CD4-positive, alpha-beta T cell treated with Interleukin-6 at 100 ng/mL for 8 hours (primary cell): ENCODE data around the gene GTF3C1.
"Not testable (repeated sequence)": the region's sequence is repeated elsewhere in the genome, so short reads cannot be mapped to it uniquely, and the experiment has no call there.

Source experiments
- DNase-seq: peaks from one replicate; pipeline ENCODE4 v3.0.0-alpha.2; 2020; ENCODE audit warnings: mixed read lengths, low spot score

GTF3C1 gene, protein sequence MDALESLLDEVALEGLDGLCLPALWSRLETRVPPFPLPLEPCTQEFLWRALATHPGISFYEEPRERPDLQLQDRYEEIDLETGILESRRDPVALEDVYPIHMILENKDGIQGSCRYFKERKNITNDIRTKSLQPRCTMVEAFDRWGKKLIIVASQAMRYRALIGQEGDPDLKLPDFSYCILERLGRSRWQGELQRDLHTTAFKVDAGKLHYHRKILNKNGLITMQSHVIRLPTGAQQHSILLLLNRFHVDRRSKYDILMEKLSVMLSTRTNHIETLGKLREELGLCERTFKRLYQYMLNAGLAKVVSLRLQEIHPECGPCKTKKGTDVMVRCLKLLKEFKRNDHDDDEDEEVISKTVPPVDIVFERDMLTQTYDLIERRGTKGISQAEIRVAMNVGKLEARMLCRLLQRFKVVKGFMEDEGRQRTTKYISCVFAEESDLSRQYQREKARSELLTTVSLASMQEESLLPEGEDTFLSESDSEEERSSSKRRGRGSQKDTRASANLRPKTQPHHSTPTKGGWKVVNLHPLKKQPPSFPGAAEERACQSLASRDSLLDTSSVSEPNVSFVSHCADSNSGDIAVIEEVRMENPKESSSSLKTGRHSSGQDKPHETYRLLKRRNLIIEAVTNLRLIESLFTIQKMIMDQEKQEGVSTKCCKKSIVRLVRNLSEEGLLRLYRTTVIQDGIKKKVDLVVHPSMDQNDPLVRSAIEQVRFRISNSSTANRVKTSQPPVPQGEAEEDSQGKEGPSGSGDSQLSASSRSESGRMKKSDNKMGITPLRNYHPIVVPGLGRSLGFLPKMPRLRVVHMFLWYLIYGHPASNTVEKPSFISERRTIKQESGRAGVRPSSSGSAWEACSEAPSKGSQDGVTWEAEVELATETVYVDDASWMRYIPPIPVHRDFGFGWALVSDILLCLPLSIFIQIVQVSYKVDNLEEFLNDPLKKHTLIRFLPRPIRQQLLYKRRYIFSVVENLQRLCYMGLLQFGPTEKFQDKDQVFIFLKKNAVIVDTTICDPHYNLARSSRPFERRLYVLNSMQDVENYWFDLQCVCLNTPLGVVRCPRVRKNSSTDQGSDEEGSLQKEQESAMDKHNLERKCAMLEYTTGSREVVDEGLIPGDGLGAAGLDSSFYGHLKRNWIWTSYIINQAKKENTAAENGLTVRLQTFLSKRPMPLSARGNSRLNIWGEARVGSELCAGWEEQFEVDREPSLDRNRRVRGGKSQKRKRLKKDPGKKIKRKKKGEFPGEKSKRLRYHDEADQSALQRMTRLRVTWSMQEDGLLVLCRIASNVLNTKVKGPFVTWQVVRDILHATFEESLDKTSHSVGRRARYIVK (N-terminal part only)

GRCh38 chr16:27549746-27550581 lies at the start of gene GTF3C1, which contains the start of gene KATNIP:
Gene GTF3C1, minus strand, starts transcription at chr16:27549913. Its CDS starts 23 bp downstream, at chr16:27549890.
Gene KATNIP, plus strand, starts transcription at chr16:27550144. Its CDS starts 27 bp downstream, at chr16:27550171.
- DNase-seq = peak; percentile 100

GRCh38 chr16:27598931-27599565 lies 49.3 kb upstream of the GTF3C1 start:
- DNase-seq = no peak

- no peak for DNase-seq
Observed at GRCh38 chr16:27598220-27598619, 48.5 kb upstream of the GTF3C1 start.

DNA sequence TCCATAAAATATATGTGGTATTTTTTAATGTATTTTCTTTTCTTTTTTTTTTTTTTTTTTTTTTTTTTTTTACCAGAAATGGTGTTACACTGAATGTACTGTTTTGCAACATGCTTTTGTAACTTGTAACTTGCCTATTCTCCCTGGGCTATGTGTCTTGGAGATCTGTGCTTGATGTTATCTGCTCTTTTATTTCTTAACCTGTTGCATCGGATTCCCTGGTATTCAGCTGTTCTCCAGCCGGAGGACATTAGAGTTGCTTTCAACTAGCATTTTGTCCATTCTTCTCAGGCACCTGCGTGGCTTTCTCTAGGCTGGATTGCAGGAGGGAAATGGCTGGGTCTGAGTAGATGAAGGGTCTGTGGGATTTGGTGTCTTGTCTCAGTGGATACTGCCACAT lies 47.6 kb upstream of the GTF3C1 start:
- DNase-seq = no peak

GRCh38 chr16:27596411-27596810 lies 46.7 kb upstream of the GTF3C1 start:
- DNase-seq = no peak

DNA sequence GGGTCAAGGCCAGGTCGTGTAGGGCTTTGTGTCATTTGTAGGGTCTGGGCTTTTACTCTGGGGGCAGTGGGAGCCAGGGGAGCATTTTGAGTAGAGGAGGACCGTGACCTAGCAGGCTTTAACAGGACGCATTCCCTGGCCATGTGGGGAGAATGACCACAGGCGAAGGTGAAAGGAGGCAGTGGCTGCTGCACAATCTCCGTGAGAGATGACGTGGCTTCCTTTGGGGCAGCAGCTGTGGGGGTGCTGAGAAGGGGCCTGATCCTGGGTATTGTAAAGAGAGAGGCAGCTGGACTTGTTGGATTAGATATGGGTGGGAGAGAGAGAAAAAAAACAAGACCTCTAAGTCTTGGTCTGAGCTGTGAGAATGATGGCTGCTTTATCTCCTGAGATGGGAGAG lies 46.3 kb upstream of the GTF3C1 start:
- no peak for DNase-seq

GRCh38 chr16:27595475-27595874 lies 45.8 kb upstream of the GTF3C1 start:
- DNase-seq = no peak

- no peak for DNase-seq
Observed at GRCh38 chr16:27591837-27592236, 42.1 kb upstream of the GTF3C1 start.

DNA sequence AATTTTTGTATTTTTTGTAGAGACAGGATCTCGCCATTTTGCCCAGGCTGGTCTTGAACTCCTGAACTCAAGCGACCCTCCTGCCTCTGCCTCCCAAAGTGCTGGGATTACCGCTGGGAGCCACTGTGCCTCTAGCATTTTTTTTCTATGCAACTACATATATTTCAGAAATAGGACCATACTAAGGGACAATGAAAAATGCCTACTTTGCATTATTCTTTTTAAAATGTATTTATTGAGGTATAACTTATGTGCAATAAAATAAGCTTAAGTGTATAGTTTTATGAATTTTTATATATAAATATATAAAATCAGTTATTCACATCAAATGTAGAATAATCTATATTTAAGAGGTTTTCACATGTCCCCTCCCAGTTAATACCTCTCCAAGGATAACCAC lies 38.3 kb upstream of the GTF3C1 start:
- no peak for DNase-seq

- DNase-seq = no peak
Observed at GRCh38 chr16:27586711-27587110, 37.0 kb upstream of the GTF3C1 start.

DNA sequence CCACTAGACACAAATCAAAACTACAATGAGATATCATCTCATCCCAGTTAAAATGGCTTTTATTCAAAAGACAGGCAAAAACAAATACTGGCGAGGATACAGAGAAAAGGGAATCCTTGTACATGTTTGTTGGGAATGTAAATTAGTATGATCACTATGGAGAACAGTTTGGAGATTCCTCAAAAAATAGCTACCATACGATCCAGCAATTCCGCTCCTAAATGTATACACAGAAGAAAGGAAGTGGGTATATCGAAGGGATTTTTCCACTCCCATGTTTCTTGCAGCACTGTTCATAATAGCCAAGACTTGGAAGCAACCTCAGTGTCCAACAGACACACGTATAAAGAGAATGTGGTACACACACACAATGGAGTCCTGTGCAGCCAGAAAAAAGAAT lies 35.5 kb upstream of the GTF3C1 start:
- no peak for DNase-seq

- DNase-seq = no peak
Observed at GRCh38 chr16:27583634-27584033, 33.9 kb upstream of the GTF3C1 start.

GRCh38 chr16:27582883-27583282 lies 33.2 kb upstream of the GTF3C1 start:
- no peak for DNase-seq

DNA sequence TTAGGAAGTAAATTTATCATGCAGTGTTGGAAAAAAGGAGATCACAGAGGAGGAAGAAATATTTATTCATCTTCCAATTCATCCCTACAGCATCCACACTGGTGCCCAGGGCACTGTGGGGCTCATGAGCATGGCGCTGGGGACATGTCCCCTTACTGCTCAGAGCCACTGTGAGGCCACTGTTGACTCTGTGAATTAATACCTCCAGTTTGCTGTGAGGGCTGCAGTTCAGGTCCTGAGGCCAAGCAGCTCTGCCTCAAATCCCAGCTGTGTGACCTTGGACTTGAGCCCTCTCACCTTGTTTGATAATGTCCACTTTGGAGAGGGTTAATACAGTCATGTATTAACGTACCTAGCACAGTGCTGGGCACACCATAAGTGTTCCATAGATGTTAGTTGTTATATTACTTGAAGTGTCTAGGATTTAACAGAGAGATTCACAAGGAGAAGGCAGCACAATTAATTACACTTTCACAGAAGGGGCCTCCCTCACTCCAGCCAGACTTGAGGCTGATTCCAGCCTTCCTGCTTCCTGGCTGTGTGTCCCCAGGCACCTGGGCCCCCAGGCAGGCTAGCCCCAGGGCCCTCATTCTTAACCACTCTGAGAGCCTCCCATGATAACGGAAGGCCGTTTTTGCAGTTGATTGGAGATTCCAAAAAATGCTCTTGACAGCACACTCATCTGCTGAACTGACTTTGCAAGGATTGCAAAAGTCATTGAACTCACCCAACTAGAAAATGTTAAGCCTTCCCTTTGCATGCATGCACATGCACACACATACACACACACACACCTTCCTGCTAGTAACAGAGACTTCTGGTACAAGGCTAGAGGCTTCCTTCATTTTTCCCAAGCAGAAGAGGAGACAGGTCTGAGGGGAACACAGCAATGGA lies 29.6 kb upstream of the GTF3C1 start:
- no peak for DNase-seq

DNA sequence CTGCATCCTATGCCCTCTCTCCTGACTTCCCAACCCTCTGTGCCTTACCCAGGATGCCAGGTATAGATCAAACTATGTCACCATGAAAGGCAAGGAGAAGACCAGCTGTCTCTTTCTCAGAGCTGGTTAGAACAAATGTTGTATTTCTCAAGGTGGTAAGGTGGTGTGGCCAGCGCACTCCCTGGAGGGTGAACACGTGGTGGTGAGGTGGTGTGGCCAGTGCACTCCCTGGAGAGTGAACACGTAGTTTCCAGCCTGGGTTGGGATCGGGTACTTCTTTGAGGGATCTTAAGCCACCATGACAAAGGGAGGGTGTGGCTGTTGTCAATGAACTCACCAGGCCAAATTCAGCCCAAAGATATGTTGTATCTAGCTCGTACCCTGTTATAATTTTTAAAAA lies 27.0 kb upstream of the GTF3C1 start:
- no peak for DNase-seq

- no peak for DNase-seq
Observed at GRCh38 chr16:27572711-27573110, 23.0 kb upstream of the GTF3C1 start.

- DNase-seq = no peak
Observed at GRCh38 chr16:27571433-27572326, 22.0 kb upstream of the GTF3C1 start.

- DNase-seq = not testable (repeated sequence)
Observed at GRCh38 chr16:27570986-27571385, 21.3 kb upstream of the GTF3C1 start.

DNA sequence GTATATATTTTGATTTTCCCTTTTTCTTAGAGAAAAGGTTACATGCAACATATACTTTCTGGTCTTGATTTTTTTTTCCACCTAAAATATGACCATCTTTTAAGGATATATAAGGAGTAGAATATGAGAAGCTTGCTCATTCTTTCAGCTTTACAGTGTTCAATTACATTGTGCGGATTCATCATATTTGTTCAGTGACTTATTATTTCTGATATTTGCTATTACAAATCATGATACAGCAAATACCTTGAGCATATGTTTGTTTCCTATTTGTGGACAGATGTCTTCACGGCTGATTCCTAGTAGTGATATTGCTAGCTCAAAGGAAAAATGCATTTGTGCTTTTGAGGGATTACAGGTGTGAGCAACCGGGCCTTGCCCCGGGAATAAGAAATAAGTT lies 18.4 kb upstream of the GTF3C1 start:
- DNase-seq = no peak
